GM19467 (cell line): Measurements from ENCODE around the gene PFDN4.
"Not testable (repeated sequence)": the region's sequence is repeated elsewhere in the genome, so short reads cannot be mapped to it uniquely, and the experiment has no call there.

Experiments used
- ATAC-seq: cut with Tn5 transposase; IDR thresholded peaks from one replicate; pipeline ENCODE4 v1.9.1; 2021; ENCODE audit warnings: mild to moderate bottlenecking, moderate library complexity; ENCODE audit not compliant: unreplicated experiment

The PFDN4 gene

GRCh38 chr20:54265791-54266190, 57.9 kb downstream of the PFDN4 start:
- not testable (repeated sequence) for ATAC-seq

DNA sequence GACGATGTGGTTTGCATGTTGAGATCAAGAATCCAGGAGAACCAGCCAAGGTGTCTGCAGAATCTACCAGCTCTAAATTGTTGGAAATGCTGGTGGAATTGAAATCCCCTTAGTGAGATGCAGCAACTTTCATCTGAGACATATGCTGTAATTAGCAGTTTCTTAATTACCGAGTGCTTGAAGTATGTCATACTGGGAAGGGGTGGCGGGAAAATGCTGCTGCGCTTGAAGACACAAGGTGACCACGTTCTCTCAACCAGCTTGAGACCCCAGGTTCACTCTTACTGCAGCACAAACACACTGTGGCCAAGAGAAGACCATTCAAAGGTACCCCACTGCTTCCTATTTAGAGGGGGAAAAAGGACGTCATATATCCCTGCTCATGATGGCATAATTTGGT, 59.0 kb downstream of the PFDN4 start:
- ATAC-seq = no peak

GRCh38 chr20:54267483-54268003, 59.7 kb downstream of the PFDN4 start:
- no peak for ATAC-seq

DNA sequence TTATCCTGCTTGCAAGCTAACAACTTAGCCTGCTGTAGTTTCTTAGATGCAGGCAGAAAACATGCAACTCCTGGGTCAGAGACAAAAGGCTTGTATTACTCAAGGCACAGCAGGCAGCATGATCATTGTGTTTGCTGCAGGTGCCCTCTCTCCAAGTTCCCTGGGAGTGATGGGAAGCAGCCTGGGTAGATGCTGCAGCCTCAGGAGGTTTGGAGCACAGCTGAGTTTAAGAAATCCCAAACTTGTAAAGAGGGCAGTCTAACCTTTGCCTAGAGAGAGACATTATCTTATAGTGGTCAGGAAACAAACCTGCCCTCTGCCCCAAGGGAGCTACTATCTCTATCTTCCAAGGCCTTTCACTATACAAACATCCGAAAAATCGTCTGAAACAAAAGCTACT, 61.1 kb downstream of the PFDN4 start:
- ATAC-seq = no peak
